NCI-H2171 (cell line): ENCODE measurements around the gene TENM4.

Experiments used
- DNase-seq: peaks from one replicate; lab custom pipeline; 2025; lab: John Stamatoyannopoulos, UW

The TENM4 gene

GRCh38 chr11:78806214-78807004 lies 634.4 kb downstream of the TENM4 start:
- no peak for DNase-seq

GRCh38 chr11:78804991-78805390 lies 635.8 kb downstream of the TENM4 start:
- no peak for DNase-seq

DNA sequence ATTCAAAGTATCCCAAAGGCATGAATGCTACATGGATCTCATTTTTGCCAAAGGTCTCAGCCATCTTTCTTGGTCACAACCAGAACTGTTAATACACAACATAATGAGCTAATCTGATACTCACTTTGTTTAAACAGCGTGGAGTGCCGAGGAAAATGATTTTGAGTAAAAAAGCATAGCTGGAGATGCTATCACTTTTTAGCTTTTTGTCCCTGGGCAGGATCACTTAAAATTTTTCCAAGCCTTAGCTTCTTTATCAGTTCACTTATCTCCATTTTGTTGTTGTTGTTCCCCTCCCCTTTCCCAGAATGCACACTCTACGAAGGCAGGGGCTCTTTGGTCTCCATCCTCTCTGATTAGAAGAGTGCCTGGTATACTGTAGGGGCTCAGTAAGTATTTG lies 636.8 kb downstream of the TENM4 start:
- DNase-seq, result no peak

- no peak for DNase-seq
These were observed 638.6 kb downstream of the TENM4 start for GRCh38 chr11:78802058-78802761.

- DNase-seq, result no peak
These were observed 639.5 kb downstream of the TENM4 start for GRCh38 chr11:78801161-78801884.

- DNase-seq, result no peak
These were observed 640.1 kb downstream of the TENM4 start for GRCh38 chr11:78800756-78801155.

DNA sequence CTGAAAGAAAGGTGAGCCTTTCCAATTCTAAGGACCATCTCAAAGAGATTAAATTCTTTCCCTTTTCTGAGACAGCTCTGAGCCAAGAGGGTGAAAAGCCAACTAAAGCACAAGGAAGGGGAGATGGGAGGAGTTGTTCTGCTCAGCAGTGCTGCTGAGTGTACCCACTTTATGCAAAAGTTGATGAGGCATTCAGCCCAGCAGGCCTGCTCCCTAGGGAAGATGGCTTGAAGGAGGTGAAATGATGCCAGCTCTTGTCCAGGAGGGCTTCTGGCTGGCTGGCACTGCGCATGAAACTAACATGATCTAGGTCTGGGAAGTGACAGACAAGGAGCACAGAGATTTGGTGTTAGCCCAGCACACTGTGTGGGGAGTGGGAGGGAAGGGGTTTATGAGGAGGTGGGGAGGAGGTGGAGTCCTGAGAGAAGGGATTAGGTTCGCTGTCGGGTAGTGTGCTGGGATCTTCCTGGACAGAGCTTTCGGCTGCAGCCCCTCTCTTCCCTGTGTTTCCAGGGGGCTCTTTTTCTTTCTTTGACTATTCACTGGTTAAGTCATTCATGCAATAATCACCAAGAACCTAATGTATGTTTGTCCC lies 640.6 kb downstream of the TENM4 start:
- DNase-seq, result peak; percentile 8

DNA sequence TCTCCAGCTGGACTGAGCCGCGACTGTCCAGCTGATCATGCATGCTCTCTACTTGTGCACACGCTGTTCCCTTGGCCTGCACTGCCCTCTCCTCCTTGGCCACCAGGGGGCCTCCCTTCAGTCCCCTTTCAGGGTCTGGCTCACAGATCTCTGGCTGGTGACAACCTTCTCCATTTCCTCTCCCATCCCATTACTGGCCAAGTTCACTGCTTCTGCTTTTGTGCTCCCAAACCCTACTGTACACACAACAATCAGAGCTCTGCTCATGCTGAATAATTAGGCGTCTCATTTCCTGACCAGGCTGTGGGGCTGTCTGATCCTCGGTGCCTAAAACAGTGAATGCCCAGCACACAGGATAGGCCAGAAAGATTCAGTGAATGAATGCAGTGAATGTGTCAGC lies 642.2 kb downstream of the TENM4 start:
- peak; percentile 36 for DNase-seq

DNA sequence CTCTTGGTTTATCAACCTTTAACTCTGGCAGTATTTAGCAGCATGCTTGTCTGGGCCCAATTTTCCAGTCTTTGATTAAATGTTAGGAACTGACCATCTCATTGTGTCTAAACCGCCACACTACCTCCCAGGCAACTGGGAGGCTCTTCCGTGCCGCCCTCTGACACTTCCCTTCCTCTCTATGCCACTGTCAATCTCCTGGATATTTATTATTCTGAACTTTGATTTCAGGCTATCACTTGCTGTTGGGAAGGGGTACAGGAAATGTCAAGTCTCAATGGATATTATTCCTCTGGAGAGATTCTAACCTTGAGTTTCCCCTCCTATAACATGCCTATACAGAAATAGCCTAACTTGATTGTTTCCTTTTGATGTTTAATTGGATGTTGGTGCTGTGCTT lies 643.3 kb downstream of the TENM4 start:
- no peak for DNase-seq

DNA sequence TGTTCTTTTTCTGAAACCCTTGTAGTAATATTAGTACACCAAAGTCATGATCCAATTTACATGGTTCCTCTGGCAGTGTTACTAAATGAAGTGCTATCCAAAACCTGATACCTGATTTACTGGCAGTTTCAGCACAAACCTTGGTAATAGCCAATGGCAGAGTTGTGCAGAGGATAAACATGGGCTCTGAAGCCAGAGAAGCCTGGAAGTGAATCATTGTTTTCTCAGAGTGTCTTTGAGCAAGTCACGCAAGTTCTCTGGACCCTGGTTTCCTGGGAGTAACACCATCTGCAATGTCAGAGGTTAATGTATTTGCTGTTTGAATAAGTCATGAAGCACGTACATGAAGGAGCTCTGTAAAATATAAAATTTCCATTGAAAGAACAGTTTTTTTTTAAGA lies 643.9 kb downstream of the TENM4 start:
- no peak for DNase-seq

DNA sequence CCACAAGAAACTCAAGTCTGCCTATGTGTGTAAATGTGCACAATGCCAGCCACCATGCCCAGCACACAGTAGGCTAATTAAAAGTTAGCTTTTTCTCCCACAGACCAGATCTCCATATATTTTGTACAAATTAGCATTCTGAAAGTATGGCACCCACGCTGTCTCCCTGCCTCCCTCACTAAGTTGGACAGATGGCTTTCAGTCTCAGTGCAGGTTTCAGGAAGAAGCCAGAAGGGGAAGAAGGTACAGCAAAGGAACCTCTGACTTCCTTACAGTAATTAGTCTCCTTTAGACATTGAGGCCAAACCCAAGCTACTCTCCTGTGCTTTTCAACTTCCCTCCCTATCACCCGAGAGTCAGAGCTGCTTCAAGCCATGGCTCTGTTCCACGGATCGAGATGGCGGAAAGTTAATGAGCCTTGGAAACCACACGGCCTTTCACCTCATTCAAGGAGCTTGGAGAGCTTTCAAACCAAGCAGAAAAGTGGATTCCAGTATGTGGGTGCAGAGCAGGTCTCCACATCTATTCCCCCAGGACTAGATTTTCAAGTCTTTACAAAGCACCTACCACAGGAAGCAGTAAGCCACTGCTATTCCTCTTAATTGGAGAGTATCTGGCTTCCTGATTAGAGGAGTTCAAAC lies 645.1 kb downstream of the TENM4 start:
- DNase-seq, result no peak

DNA sequence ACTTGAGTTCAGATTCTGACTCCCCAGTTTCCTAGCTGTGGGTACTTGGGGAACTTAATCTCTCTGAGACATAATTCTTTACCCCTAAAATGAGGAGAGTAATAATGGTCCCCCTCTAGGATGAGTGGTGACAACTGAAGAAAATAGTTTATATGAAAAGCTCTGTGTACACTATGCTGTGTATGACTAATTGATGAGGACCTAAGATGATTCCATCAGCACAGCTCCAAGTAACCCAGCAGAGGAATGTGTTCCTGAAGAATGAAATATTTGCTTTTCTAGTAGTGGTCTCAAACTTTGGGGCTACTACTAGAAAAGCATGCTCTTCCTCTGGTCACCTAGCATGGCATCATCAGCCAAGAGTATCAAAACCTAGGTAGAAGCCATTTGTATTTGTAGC lies 648.9 kb downstream of the TENM4 start:
- DNase-seq, result no peak

DNA sequence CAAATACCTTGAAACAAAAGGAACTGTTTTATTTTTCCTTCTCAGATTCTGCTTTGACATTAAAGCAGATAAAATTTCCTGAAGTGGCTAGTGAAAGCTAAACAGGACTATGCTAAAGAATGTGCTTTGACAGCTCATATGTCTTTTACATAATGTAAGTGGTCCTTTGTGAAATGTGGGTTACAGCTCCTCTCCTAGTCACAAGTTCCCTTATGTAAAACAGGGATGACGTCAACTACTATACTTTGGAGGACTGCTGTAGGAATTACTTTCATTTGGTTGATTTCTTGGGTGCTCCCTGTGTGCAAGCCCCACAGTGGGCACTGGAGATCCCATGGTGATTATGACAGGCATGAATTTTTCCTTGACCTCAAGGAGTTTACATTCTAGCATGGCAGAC lies 649.6 kb downstream of the TENM4 start:
- DNase-seq, result no peak

- DNase-seq, result no peak
These were observed 650.0 kb downstream of the TENM4 start for GRCh38 chr11:78790784-78791183.

- no peak for DNase-seq
These were observed 651.5 kb downstream of the TENM4 start for GRCh38 chr11:78789375-78789774.

DNA sequence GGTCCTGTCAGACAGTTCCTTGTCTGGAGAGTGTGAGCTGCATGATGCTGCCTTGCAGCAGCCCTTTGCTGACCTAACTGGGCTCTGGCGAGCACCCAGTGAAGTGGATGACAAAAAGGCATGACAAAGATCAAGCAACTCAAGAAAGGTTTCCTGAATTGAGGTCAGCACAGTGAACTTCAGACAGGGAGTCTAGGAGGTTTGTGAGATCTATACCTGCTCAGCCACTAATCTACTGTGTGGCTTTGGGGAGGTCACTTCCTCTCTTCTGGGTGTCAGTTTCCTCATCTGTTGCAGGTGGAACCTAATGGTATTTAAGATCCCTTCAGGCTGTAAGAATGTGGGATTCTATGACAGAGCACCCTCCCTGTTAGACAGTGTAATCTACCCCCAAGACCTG lies 652.3 kb downstream of the TENM4 start:
- no peak for DNase-seq

DNA sequence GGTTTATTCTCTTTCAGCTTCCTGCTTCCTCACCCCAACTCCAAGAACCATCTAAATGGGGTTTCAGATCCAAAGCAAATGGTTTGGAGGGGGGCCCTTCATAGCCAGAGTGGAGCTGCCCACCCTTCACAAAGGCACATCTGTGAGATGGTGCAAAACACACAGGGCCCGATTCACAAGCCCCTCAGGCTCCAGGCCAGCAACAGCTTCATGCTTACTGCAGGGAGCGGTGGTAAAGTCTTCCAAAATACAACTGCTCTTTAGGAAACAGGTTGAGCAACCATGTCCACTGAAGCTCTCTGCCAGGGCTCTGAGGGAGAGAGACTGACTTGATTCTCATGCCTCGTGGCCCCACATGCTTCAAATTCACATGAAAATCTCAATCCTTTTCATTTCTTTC lies 653.1 kb downstream of the TENM4 start:
- no peak for DNase-seq

DNA sequence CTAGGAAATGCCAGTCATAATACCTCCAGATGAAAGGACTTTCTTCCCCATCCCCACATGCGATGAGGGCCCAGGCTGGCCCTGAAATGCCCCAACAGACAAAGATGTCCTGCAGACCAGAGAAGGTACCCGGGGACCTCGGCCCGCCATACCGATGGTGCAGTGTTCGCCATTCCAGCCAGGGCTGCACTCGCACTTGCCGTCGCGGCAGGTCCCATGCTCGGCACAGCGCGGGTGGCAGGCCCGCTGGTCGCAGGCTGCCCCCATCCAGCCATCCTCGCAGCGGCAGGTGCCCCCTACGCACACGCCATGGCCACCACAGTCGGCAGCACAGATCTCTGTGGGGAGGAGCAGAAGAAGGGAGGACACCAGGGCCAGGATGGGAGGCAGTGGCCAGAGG lies 654.1 kb downstream of the TENM4 start:
- DNase-seq, result no peak

- no peak for DNase-seq
These were observed 654.7 kb downstream of the TENM4 start for GRCh38 chr11:78786086-78786485.

DNA sequence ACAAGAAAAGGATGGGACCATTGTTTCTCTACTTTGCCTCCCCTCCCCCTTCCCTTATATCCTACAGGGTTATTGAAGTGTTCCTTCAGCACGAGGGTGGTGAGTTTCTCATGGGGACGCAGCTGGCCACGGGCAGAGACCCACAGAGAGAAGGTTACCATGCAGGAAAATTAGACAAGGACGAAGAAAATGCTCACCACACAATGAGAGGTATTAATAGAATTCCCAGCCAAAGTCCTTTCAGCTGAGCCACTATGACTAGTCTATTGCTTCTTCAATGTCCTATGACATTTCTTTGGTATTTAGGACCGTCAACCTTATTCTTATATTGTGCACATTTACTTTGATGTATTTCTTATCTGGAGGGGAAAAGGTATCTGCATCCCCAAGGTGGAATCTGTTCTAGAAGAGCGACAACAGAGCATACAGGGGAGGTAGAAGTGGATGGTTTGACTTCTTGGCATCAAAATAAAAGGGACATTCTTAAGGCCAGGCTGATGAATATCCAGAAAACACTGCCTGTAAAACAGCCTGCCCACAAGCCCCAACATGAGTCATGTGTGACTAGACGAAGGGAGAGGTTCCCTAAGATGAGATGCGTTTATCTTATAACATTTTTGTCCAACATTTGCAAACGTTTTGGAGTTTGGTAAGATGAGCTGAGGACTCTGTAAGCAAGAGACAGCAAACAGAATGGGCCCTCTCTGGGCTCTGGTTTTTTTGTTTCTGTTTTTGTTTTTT lies 656.3 kb downstream of the TENM4 start:
- no peak for DNase-seq

- DNase-seq, result no peak
These were observed 657.0 kb downstream of the TENM4 start for GRCh38 chr11:78783846-78784245.
